ENCODE measurements around the gene ZNF771.
"Not testable (repeated sequence)": the region's sequence is repeated elsewhere in the genome, so short reads cannot be mapped to it uniquely, and the experiment has no call there.

ZNF771 gene

GRCh38 chr16:30452709-30453580, 45.5 kb downstream of the ZNF771 start:
- H3K4me3 ChIP-seq, result not testable (repeated sequence)
- peak overlapping the region in 1 of 21 experiments; percentile 10 for H3K27ac ChIP-seq

DNA sequence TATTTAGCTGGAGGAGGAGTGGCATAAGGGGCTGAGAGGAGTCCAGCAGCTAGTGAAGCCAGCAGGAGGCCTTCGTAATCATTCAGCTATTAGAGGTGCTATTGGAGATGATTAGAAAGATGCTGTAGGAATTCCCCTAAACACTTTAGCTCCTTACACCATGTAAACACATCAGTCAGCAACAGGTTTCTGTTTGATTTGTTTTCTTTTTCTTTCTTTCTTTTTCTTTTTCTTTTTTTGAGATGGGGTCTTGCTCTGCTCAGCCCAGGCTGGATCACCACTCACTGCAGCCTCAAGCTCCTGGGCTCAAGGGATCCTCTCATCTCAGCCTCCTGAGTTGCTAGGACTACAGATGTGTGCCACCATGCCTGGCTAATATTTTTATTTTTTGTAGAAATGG, 48.9 kb downstream of the ZNF771 start:
- Histone ChIP-seq H3K4me3 (no peak overlapping the region), H3K27ac (peak overlapping the region in 1 of 21 experiments; percentile 17)

GRCh38 chr16:30457256-30457655, 49.9 kb downstream of the ZNF771 start:
- H3K27ac ChIP-seq, result no peak overlapping the region
- no peak overlapping the region for H3K4me3 ChIP-seq

DNA sequence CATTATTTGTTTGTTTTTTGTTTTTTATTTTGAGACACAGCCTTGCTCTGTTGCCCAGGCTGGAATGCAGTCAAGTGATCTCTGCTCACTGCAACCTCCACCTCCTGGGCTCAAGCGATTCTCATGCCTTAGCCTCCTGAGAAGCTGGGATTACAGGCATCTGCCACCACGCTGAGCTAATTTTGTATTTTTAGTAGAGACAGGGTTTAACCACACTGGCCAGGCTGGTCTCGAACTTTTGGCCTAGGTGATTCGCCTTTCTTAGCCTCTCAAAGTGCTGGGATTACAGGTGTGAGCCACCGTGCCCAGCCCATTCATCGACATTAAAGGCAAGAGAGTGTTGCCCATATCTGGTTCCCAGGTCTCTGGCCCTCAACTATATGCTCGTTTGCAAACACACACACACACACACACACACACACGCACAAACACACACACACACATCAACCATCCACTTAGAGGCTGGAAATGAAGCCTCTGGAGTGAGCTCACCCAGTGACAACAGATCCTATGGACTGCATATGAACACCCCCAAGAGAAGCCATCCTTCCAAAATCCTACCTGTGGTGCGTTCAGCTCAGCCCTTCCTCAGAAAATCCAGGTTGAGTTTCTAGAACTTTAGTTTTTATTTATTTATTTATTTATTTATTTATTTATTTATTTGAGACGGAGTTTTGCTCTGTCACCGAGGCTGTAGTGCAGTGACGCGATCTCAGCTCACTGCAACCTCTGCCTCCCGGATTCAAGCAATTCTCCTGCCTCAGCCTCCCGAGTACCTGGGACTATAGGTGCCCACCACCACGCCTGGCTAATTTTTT, 50.5 kb downstream of the ZNF771 start:
- no peak overlapping the region for H3K4me3 ChIP-seq
- H3K27ac ChIP-seq, result peak overlapping the region in 3 of 21 experiments; percentile 59 to 84 (median 61)

DNA sequence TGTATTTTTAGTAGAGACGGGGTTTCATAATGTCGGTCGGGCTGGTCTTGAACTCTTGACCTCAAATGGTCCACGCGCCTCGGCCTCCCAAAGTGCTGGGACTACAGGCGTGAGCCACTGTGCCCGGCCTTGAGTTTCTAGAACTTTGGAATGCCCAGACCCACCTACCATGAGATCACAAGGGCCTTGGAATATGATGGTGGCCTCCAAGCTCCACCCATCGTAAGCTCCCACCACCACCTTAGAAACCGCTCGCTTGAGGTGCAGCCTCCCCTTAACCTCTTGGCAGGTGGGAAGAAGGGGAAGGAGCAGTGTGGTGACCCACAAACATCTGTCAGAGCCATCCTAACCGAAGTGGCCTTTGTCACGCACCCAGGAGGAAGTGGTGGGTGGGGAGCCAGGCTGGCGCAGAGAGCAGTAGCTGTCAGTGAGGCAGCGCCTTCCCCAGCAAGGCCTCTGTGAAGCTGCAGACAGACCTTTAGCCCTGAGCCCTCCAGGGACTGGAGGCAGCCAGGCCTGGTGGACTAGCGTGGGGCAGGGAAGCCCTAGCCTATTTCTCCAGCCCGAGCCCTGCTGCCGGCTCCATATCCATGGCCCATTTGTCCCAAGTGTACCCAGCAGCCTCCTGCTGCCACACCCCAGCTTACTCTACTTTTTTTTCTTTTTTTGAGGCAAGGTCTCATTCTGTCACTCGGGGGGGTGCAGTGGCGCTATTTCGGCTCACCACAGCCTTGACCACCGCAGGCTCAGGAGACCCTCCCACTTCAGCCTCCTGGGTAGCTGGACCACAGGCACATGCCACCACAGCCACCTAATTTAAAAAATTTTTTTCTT, 51.4 kb downstream of the ZNF771 start:
- Histone ChIP-seq H3K4me3 (no peak overlapping the region), H3K27ac (peak overlapping the region in 13 of 21 experiments; percentile 23 to 86 (median 61))

GRCh38 chr16:30459456-30459855, 52.0 kb downstream of the ZNF771 start:
- Histone ChIP-seq H3K4me3 (no peak overlapping the region), H3K27ac (peak overlapping the region in 8 of 21 experiments; percentile 39 to 86 (median 68))

- H3K27ac ChIP-seq, H3K4me3 ChIP-seq: not testable (repeated sequence)
Observed at GRCh38 chr16:30461426-30461825, 54.0 kb downstream of the ZNF771 start.

DNA sequence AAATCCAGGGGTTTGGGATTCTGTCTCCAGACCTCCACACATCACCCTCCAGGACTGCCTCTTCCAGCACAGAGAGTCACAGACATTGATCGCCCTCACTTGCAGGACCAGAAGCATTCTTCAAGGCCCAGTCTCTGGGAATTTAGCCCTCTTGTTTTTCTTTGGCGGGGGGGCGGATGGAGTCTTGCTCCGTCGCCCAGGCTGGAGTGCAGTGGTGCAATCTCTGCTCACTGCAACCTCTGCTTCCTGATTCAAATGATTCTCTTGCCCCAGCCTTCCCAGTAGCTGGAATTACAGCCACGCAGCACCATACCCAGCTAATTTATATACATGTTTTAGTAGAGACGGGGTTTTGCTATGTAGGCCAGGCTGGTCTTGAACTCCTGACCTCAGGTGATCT, 56.7 kb downstream of the ZNF771 start:
- Histone ChIP-seq H3K27ac (no peak overlapping the region), H3K4me3 (no peak overlapping the region)
